GM12892 (cell line): ENCODE results near the gene FAM163B.

Experiments used
- POLR2A ChIP-seq: IDR thresholded peaks from 2 replicates; pipeline ENCODE4 v1.6.1; 2011; ENCODE audit warnings: low read depth, low read length, control low read depth
- POLR2AphosphoS5 ChIP-seq: IDR thresholded peaks from 2 replicates; pipeline ENCODE4 v1.6.1; 2011; ENCODE audit warnings: low read depth, low read length, control low read depth
- TAF1 ChIP-seq: IDR thresholded peaks from 2 replicates; pipeline ENCODE4 v1.6.1; 2011; ENCODE audit warnings: low read depth, mild to moderate bottlenecking, control low read depth, low read length, borderline replicate concordance

GRCh38 chr9:133553973-133554713 lies 55.0 kb downstream of the FAM163B start:
- no peak for TF ChIP-seq POLR2AphosphoS5
- no peak for TF ChIP-seq POLR2A
- TF ChIP-seq TAF1, result no peak
